Neutrophil (primary cell): Measurements from ENCODE around the gene PPP2R2C.

ENCODE experiments used
- H3K27ac ChIP-seq: fragments of 200-600 bp; sonication (generic); 2 replicates; pipeline ENCODE4 v1.5.1; 2016; ENCODE audit warnings: mild to moderate bottlenecking, moderate library complexity
- H3K27me3 ChIP-seq: fragments of 200-600 bp; sonication (generic); 2 replicates; pipeline ENCODE4 v1.6.0; 2016; ENCODE audit warnings: mild to moderate bottlenecking
- H3K36me3 ChIP-seq: fragments of 200-600 bp; sonication (generic); 2 replicates; pipeline ENCODE4 v1.5.1; 2017
- H3K4me1 ChIP-seq, 2 experiments: fragments of 200-600 bp in 1 of 2; sonication (generic) in 1 of 2; 1 replicate in 1 of 2; 2 replicates in 1 of 2; pipeline versions ENCODE4 v1.5.1 to v1.6.1; 2013 to 2016; ENCODE audit warnings: low read depth in 1 of 2, low read length in 1 of 2, mild to moderate bottlenecking in 1 of 2, moderate library complexity in 1 of 2; ENCODE audit not compliant: control insufficient read depth in 1 of 2, insufficient read depth in 1 of 2
- H3K4me3 ChIP-seq, 2 experiments: fragments of 200-600 bp in 1 of 2; sonication (generic) in 1 of 2; 1 replicate in 1 of 2; 2 replicates in 1 of 2; pipeline ENCODE4 v1.5.1; 2013 to 2016; ENCODE audit warnings: low read depth in 1 of 2, low read length in 1 of 2, mild to moderate bottlenecking in 1 of 2, moderate library complexity in 1 of 2
- H3K9me3 ChIP-seq: fragments of 200-600 bp; sonication (generic); 2 replicates; pipeline ENCODE4 v1.5.1; 2016
- CTCF ChIP-seq: fragments of 200-600 bp; sonication (generic); IDR thresholded peaks from 2 replicates; pipeline ENCODE4 v1.5.1; 2016; ENCODE audit warnings: antibody characterized with exemption

Gene PPP2R2C

GRCh38 chr4:6279582-6280289, 192.7 kb downstream of the PPP2R2C start:
- H3K36me3 ChIP-seq = no peaks in the 10 kb centered on the region
- H3K4me1 ChIP-seq = no peaks in the 10 kb centered on the region
- no peak for TF ChIP-seq CTCF
- H3K27me3 ChIP-seq = peaks cover 27% of the 10 kb centered on the region
- no peak overlapping the region for H3K4me3 ChIP-seq
- no peak overlapping the region for H3K27ac ChIP-seq
- no peaks in the 10 kb centered on the region for H3K9me3 ChIP-seq

- H3K27ac ChIP-seq = no peak overlapping the region
- H3K4me3 ChIP-seq = no peak overlapping the region
- H3K4me1 ChIP-seq = no peaks in the 10 kb centered on the region
- H3K36me3 ChIP-seq = no peaks in the 10 kb centered on the region
- no peak for TF ChIP-seq CTCF
- peaks cover 27% of the 10 kb centered on the region for H3K27me3 ChIP-seq
- no peaks in the 10 kb centered on the region for H3K9me3 ChIP-seq
These were observed 193.6 kb downstream of the PPP2R2C start for GRCh38 chr4:6278801-6279197.

GRCh38 chr4:6277935-6278800, 194.2 kb downstream of the PPP2R2C start:
- no peak for TF ChIP-seq CTCF

GRCh38 chr4:6277139-6277802, 195.1 kb downstream of the PPP2R2C start:
- Histone ChIP-seq H3K36me3 (no peaks in the 10 kb centered on the region), H3K4me1 (no peaks in the 10 kb centered on the region), H3K27me3 (peaks cover 41% of the 10 kb centered on the region), H3K9me3 (no peaks in the 10 kb centered on the region), H3K27ac (no peak overlapping the region), H3K4me3 (no peak overlapping the region)
- TF ChIP-seq CTCF = no peak

More at GRCh38 chr4:6277935-6278800, 194.2 kb downstream of the PPP2R2C start:
- Histone ChIP-seq H3K27me3 (peaks cover 32% of the 10 kb centered on the region), H3K36me3 (no peaks in the 10 kb centered on the region), H3K4me3 (no peak overlapping the region), H3K9me3 (no peaks in the 10 kb centered on the region), H3K4me1 (no peaks in the 10 kb centered on the region), H3K27ac (no peak overlapping the region)

GRCh38 chr4:6275898-6276806, 196.3 kb downstream of the PPP2R2C start:
- no peak for TF ChIP-seq CTCF
- Histone ChIP-seq H3K4me3 (no peak overlapping the region), H3K9me3 (no peaks in the 10 kb centered on the region), H3K36me3 (no peaks in the 10 kb centered on the region), H3K4me1 (no peaks in the 10 kb centered on the region), H3K27ac (no peak overlapping the region), H3K27me3 (peaks cover 53% of the 10 kb centered on the region)
